Tibial artery (tissue), 4 donors: Measurements from ENCODE around the gene ADCY9.

ENCODE experiments used
- DNase-seq, 2 donors: peaks; one replicate each; pipeline ENCODE4 v3.0.0-alpha.2; 2019
- H3K27ac ChIP-seq, 2 donors: fragments of 200-600 bp; sonication (generic) in 1 of 2; 1 replicate in 1 of 2; 2 replicates in 1 of 2; pipeline ENCODE4 v1.5.1; 2018 to 2019; ENCODE audit warnings: mild to moderate bottlenecking in 1 of 2
- H3K27me3 ChIP-seq, 2 donors: fragments of 200-600 bp; sonication (generic) in 1 of 2; one replicate each; pipeline versions ENCODE4 v1.5.1 to v1.6.0; 2016 to 2019
- H3K36me3 ChIP-seq, 3 donors: fragments of 200-600 bp; sonication (generic) in 2 of 3; one replicate each; pipeline ENCODE4 v1.5.1; 2016 to 2019; ENCODE audit warnings: mild to moderate bottlenecking in 2 of 3
- H3K4me1 ChIP-seq, 4 donors: fragments of 200-600 bp; sonication (generic) in 2 of 4; 1 replicate in 3 of 4; 2 replicates in 1 of 4; pipeline ENCODE4 v1.5.1; 2016 to 2019
- H3K4me3 ChIP-seq, 2 donors: fragments of 200-600 bp; sonication (generic) in 1 of 2; 1 replicate in 1 of 2; 2 replicates in 1 of 2; pipeline ENCODE4 v1.5.1; 2018 to 2019; ENCODE audit warnings: mild to moderate bottlenecking in 2 of 2
- H3K9me3 ChIP-seq, 3 donors: fragments of 200-600 bp; sonication (generic) in 1 of 3; one replicate each; pipeline ENCODE4 v1.5.1; 2016 to 2019
- intact Hi-C: fragments of 100-400 bp; cut with DNase I; formaldehyde crosslinking; loops from one replicate; pipeline ENCODE4 v1.15.0; 2023; ENCODE audit warnings: low total_unique reads
- TF ChIP-seq, protein P1 (sequence below), 2 experiments: fragments of 200-600 bp in 1 of 2; fragments of 450-650 bp in 1 of 2; IDR thresholded peaks; one replicate each; pipeline ENCODE4 v1.5.1; 2017 to 2019; ENCODE audit warnings: antibody characterized with exemption in 2 of 2, mild to moderate bottlenecking in 1 of 2, moderate library complexity in 1 of 2

Gene ADCY9

DNA sequence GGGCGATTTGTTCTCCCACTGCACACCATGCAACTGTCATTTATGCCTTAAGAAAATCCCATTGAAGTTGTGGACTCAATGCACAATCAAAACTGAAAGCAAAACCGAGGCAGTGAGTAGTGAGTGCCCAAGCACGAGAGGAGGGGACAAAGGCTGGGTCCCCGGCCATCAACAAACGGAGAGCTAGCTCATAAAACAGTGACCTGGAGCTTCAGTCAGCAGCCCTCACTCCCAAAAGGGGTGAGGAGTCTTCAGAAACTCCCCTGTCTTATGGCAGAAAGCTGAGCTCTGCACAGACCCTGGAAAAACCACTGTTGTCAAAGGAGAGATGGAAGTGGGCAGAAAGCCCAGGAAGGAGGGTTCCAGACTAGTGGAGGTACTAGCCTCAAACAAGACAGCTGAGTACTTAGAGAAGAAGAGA is 96.9 kb downstream of the ADCY9 start:
- intact Hi-C loops: loop anchor here (10.0 kb wide), 1 partner anchor 95 kb away; the partner anchor contains the start of gene ADCY9
- H3K27ac ChIP-seq: peak overlapping the region; percentile 25 to 36
- H3K9me3 ChIP-seq: no peaks in the 10 kb centered on the region
- H3K4me3 ChIP-seq: peak overlapping the region; percentile 34 to 41
- peaks cover 0 to 26% (median 13%) of the 10 kb centered on the region in 4 donors for H3K4me1 ChIP-seq
- H3K36me3 ChIP-seq: no peaks in the 10 kb centered on the region
- H3K27me3 ChIP-seq: no peaks in the 10 kb centered on the region
- TF ChIP-seq, protein P1, sequence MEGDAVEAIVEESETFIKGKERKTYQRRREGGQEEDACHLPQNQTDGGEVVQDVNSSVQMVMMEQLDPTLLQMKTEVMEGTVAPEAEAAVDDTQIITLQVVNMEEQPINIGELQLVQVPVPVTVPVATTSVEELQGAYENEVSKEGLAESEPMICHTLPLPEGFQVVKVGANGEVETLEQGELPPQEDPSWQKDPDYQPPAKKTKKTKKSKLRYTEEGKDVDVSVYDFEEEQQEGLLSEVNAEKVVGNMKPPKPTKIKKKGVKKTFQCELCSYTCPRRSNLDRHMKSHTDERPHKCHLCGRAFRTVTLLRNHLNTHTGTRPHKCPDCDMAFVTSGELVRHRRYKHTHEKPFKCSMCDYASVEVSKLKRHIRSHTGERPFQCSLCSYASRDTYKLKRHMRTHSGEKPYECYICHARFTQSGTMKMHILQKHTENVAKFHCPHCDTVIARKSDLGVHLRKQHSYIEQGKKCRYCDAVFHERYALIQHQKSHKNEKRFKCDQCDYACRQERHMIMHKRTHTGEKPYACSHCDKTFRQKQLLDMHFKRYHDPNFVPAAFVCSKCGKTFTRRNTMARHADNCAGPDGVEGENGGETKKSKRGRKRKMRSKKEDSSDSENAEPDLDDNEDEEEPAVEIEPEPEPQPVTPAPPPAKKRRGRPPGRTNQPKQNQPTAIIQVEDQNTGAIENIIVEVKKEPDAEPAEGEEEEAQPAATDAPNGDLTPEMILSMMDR (IDR thresholded peaks at IDR 0.05): no peak
- no peak for DNase-seq

DNA sequence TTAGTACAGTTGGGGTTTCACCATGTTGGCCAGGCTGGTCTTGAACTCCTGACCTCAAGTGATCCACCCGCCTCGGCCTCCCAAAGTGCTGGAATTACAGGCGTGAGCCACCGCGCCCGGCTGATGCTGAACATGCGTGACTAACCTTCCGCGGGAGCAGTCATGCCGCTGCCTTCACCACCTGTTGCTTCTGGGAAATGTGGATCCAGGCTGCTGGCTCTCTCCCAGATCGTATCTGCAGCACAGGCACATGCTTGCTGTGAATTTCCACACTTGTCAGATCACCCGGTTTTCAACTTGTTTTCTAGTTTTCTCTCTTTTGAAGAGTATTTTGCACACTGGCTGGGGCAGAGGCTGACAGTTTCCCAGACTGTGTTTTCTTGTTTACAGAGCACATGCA is 97.9 kb downstream of the ADCY9 start:
- no peaks in the 10 kb centered on the region for H3K9me3 ChIP-seq
- peak overlapping the region in 1 of 2 donors; percentile 39 for H3K27ac ChIP-seq
- no peaks in the 10 kb centered on the region for H3K27me3 ChIP-seq
- H3K36me3 ChIP-seq: no peaks in the 10 kb centered on the region
- no peak for DNase-seq
- peaks cover 0 to 35% (median 14%) of the 10 kb centered on the region in 4 donors for H3K4me1 ChIP-seq
- no peak overlapping the region for H3K4me3 ChIP-seq
- TF ChIP-seq, protein P1 (IDR thresholded peaks at IDR 0.05): no peak
- intact Hi-C loops: loop anchor here (10.0 kb wide), 1 partner anchor 96 kb away; the partner anchor contains the start of gene ADCY9

DNA sequence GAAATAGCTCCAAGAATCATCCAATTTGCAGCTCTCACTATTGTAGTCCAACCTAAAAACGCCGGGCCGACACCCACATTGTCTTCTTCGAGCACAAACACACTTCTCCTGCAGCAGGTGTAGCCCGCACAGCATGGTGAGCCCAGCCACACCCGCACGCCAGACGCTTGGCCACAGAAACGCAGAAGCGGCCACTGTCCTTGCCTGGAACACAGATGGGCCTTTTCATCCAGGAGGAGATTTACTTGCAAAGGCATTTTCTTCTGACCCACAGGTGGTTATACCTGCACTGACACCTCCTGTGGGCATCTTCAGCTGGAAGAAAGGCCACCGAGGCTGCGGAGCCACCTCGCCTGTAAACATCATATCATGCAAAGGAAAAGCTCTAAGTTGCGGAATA is 98.4 kb downstream of the ADCY9 start:
- no peak overlapping the region for H3K27ac ChIP-seq
- H3K9me3 ChIP-seq: no peaks in the 10 kb centered on the region
- no peaks in the 10 kb centered on the region for H3K27me3 ChIP-seq
- H3K36me3 ChIP-seq: no peaks in the 10 kb centered on the region
- intact Hi-C loops: loop anchor here (10.0 kb wide), 1 partner anchor 97 kb away; the partner anchor contains the start of gene ADCY9
- H3K4me1 ChIP-seq: peaks cover 0 to 40% (median 16%) of the 10 kb centered on the region in 4 donors
- no peak overlapping the region for H3K4me3 ChIP-seq
- no peak for DNase-seq
- TF ChIP-seq, protein P1 (IDR thresholded peaks at IDR 0.05): no peak

DNA sequence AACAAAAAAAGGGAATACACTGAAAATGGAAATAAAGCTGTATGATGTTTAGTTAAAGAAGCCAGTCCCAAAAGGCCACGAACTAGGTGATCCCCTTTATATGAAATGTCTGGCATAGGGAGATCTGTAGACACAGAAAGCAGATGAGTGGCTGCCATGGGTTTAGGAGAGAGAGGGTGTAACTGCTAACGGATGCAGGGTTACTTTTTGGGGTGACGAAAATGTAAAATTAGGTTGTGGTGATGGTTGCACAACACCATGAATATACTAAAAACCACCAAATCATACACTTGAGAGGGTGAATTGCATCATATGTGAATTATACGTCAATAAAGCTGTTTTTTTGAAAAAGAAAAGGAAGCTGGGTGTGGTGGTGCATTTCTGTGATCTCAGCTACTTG is 99.6 kb downstream of the ADCY9 start:
- TF ChIP-seq, protein P1 (IDR thresholded peaks at IDR 0.05): no peak
- intact Hi-C loops: loop anchor here (10.0 kb wide), 1 partner anchor 98 kb away; the partner anchor contains the start of gene ADCY9
- Histone ChIP-seq H3K4me3 (no peak overlapping the region), H3K9me3 (no peaks in the 10 kb centered on the region), H3K36me3 (no peaks in the 10 kb centered on the region), H3K4me1 (peaks cover 0 to 44% (median 17%) of the 10 kb centered on the region in 4 donors), H3K27me3 (no peaks in the 10 kb centered on the region), H3K27ac (no peak overlapping the region)
- DNase-seq: no peak

DNA sequence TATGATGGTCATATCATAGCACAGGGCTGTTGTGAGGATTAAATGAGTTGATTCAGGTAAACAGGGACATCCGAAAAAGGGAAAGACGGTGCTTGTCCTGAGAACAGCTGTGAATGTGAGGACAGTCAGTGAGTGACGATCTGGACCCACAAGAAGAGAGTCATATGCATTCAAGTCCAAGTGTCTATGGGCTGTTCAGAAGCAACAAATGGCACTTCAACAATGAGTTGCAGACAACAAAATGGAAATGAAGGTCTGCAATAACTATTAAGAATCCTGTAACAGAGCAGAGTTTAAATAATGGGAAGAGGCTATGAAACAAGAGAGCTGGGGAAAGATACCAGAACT is 100.3 kb downstream of the ADCY9 start:
- no peak for DNase-seq
- Histone ChIP-seq H3K27ac (peak overlapping the region in 1 of 2 donors; percentile 7), H3K4me1 (peaks cover 0 to 40% (median 14%) of the 10 kb centered on the region in 4 donors), H3K4me3 (no peak overlapping the region), H3K27me3 (no peaks in the 10 kb centered on the region), H3K9me3 (no peaks in the 10 kb centered on the region), H3K36me3 (no peaks in the 10 kb centered on the region)
- intact Hi-C loops: loop anchor here (10.0 kb wide), 1 partner anchor 99 kb away; the partner anchor contains the start of gene ADCY9
- TF ChIP-seq, protein P1 (IDR thresholded peaks at IDR 0.05): no peak
